Measurements from ENCODE around the gene C11orf68. TPM values are rescaled to one million over a fixed set of nuclear protein-coding genes. Genes with fewer than 3 reads are reported as not detected.

Gene C11orf68
- total and polyA plus RNA-seq, 10 of the 15 experiments (the other 5 are each of a cell fraction or from before 2014, with no cell fraction given) = 3.0 to 25.4 (median 16.7) TPM

DNA sequence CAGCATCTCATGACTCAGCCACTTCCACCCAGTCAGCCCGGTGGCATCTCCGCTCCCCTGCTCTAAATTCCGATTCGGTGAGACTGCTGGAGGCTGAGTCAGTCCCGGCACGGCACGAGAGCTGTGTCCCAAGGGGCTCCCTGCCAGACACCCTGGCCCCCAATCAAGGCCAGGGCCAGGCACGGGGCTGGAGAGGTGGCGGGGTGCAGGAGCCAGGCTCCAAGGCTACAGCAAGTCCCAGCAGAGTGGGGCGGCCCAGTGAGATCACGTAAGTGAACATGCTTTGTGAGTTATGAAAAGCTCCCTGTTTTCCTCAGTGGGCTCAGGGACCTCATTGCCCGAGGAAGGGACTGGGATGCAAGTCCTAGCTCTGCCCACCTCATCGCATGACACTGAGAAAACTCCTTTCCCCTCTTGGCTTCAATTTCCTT is 3.0 kb downstream of the C11orf68 start:
- BruUV-seq (replicated peaks) = no TSS peak
- Histone ChIP-seq H3K27me3 (replicated peaks in 1 of 2; ENCODE audit: control insufficient read depth in 2 of 2, insufficient read depth in 2 of 2, low read length in 1 of 2) (no peaks in the 10 kb centered on the region), H3K79me2 (ENCODE audit: control insufficient read depth, insufficient read depth, low read length) (peaks cover 33% of the 10 kb centered on the region), H3K4me2 (ENCODE audit: control insufficient read depth, insufficient read depth) (no peak overlapping the region), H3K9me3 (replicated peaks; ENCODE audit: control insufficient read depth, insufficient read depth, low read length) (no peaks in the 10 kb centered on the region), H2AFZ (ENCODE audit: control insufficient read depth, low read depth, low read length) (no peak overlapping the region), H3K27ac (ENCODE audit: control insufficient read depth, insufficient read depth) (no peak overlapping the region), H3K4me3 (no peak overlapping the region), H4K20me1 (ENCODE audit: control insufficient read depth, insufficient read depth) (no peaks in the 10 kb centered on the region), H3K4me1 (ENCODE audit: control insufficient read depth, insufficient read depth, low read length) (peaks cover 40% of the 10 kb centered on the region), H3K36me3 (ENCODE audit: control insufficient read depth in 2 of 2, insufficient read depth in 2 of 2, low read length in 1 of 2) (no peaks in the 10 kb centered on the region; a peak in 1 of 4 replicates), H3K9ac (ENCODE audit: control insufficient read depth, insufficient read depth, low read length) (no peak overlapping the region)
- TF ChIP-seq SMAD5 (IDR thresholded peaks at IDR 0.05; ENCODE audit: low read depth) = no peak
- TF ChIP-seq NFXL1 (IDR thresholded peaks at IDR 0.05; ENCODE audit: borderline replicate concordance) = no peak
- no peak for TF ChIP-seq MEF2A (IDR thresholded peaks at IDR 0.05; ENCODE audit: insufficient read depth, low read depth, low read length)
- TF ChIP-seq JUND (IDR thresholded peaks at IDR 0.05; ENCODE audit: low read depth, low read length) = no peak
- TF ChIP-seq CBX5 (IDR thresholded peaks at IDR 0.05; ENCODE audit: low read depth) = no peak
- TF ChIP-seq CBFB (IDR thresholded peaks at IDR 0.05; ENCODE audit: low read depth) = no peak
- TF ChIP-seq, protein P1, sequence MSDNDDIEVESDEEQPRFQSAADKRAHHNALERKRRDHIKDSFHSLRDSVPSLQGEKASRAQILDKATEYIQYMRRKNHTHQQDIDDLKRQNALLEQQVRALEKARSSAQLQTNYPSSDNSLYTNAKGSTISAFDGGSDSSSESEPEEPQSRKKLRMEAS (IDR thresholded peaks at IDR 0.05; ENCODE audit: low read depth, low read length) = no peak
- TF ChIP-seq ZNF217 (IDR thresholded peaks at IDR 0.05) = no peak
- TF ChIP-seq SRF (IDR thresholded peaks at IDR 0.05; ENCODE audit: low read depth in 2 of 2, low read length in 2 of 2) = no peak
- no peak for TF ChIP-seq ZNF207 (IDR thresholded peaks at IDR 0.05; ENCODE audit: borderline replicate concordance)
- TF ChIP-seq ESRRA (IDR thresholded peaks at IDR 0.05; ENCODE audit: low read length) = no peak
- no peak for TF ChIP-seq E4F1 (IDR thresholded peaks at IDR 0.05; ENCODE audit: borderline replicate concordance, partially characterized antibody)
- TF ChIP-seq POLR2AphosphoS5 (IDR thresholded peaks at IDR 0.05; ENCODE audit: low read length) = no peak
- TF ChIP-seq POLR2AphosphoS2 (IDR thresholded peaks at IDR 0.05; ENCODE audit: low read depth, low read length) = no peak
- ATAC-seq (no peak), FAIRE-seq (no peak), DNase-seq (ENCODE audit: low read depth, low spot score) (no peak)
- 53% methylated on average over 13 of the region's 13 CpGs for WGBS (ENCODE audit: insufficient coverage, insufficient replicate concordance, low lambda C conversion rate, missing lambda C conversion rate)
- RAD21 ChIA-PET (ENCODE audit: unreplicated experiment) = no interaction called here
- SMC1A ChIA-PET (ENCODE audit: uncharacterized antibody, unreplicated experiment) = no interaction called here
- intact Hi-C loops (cut with micrococcal nuclease; ENCODE audit: unreplicated experiment) = no loop called here
- POLR2A ChIA-PET = interaction anchor here (2.3 kb wide), 1 partner anchor 56 kb away, joined by 7 read pairs; the partner anchor contains the start of gene MUS81
- in situ Hi-C loops (cut with MboI) = no loop called here
- CTCF ChIA-PET = interaction anchor here (1.1 to 1.9 kb wide), 2 partner anchors 25 to 27 kb away, joined by 3 to 5 read pairs; partner anchors contain the start of gene CCDC85B

Measured in GM12878 (cell line).